Activated CD4-positive, alpha-beta T cell treated with anti-CD3 and anti-CD28 coated beads, Interleukin-2, amount 10 ng/mL, durations not matched to agents 24 days and 14 days (primary cell): ENCODE results near the gene ELK1. TPM values are rescaled to one million over a fixed set of nuclear protein-coding genes. Genes with fewer than 3 reads are reported as not detected.
"Not testable (repeated sequence)": the region's sequence is repeated elsewhere in the genome, so short reads cannot be mapped to it uniquely, and the experiment has no call there.

Experiments used
- DNase-seq: peaks from one replicate; pipeline ENCODE4 v3.0.0; 2022
- H3K27ac Mint-ChIP-seq: one replicate; pipeline ENCODE4 v1.8.0; 2022; ENCODE audit warnings: mild to moderate bottlenecking, mixed read lengths
- H3K27me3 Mint-ChIP-seq: one replicate; pipeline ENCODE4 v1.8.0; 2022; ENCODE audit warnings: mixed read lengths
- H3K36me3 Mint-ChIP-seq: one replicate; pipeline ENCODE4 v1.8.0; 2022; ENCODE audit warnings: low read depth, mild to moderate bottlenecking, mixed read lengths
- H3K4me1 Mint-ChIP-seq: one replicate; pipeline ENCODE4 v1.8.0; 2021; ENCODE audit warnings: mixed read lengths
- H3K4me3 Mint-ChIP-seq: one replicate; pipeline ENCODE4 v1.8.0; 2022; ENCODE audit warnings: mild to moderate bottlenecking, moderate library complexity, mixed read lengths
- H3K9me3 Mint-ChIP-seq: one replicate; pipeline ENCODE4 v1.8.0; 2021; ENCODE audit warnings: mixed read lengths
- intact Hi-C: fragments of 100-400 bp; cut with micrococcal nuclease; formaldehyde crosslinking; loops from one replicate; pipeline ENCODE4 v1.15.1; 2023
- total RNA-seq: library from RNA; stranded (reverse); gene quantifications from 2 replicates; pipeline ENCODE4 v1.2.3, GENCODE V29; 2022

The ELK1 gene
- 104 and 112 TPM in 2 replicates for total RNA-seq

- Mint-ChIP-seq H3K4me3 (peak within 1 kb of the TSS; percentile 93), H3K27ac (peak within 1 kb of the TSS; percentile 94), H3K9me3 (no peaks in the 10 kb centered on the region), H3K27me3 (no peaks in the 10 kb centered on the region), H3K4me1 (peaks cover 49% of the 10 kb centered on the region), H3K36me3 (peaks cover 61% of the 10 kb centered on the region)
- intact Hi-C loops, result loop anchor here (1.0 to 10.0 kb wide), 11 partner anchors 8 to 827 kb away; partner anchors contain the start of genes ARAF, CDK16, FTSJ1 and TIMP1
- peak; percentile 96 for DNase-seq
Observed at GRCh38 chrX:47650164-47651042, at the start of gene ELK1. TSS of gene ELK1 (minus strand) at chrX:47650563. CDS start at chrX:47641441, 9,122 bp downstream.

DNA sequence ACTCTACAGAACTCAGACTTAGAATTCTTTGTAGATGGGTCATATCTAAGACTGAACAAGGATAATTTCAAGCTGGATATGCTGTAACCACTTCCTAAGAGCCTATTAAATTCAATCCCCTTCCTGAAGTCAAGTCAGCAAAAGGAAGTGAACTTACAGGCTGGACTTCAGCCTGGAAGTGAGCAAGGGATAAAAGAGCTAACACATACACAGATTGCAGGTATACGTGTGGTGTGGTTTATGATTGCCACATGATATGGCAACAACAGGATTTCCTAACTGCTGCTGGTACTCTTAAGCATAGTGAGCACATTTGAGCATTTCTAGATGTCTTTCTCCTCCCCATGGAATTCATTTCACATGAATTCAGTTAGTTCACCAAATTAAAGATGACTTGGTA, 46.8 kb upstream of the ELK1 start:
- Mint-ChIP-seq H3K9me3 (no peaks in the 10 kb centered on the region), H3K27me3 (peaks cover 5% of the 10 kb centered on the region), H3K36me3 (no peaks in the 10 kb centered on the region), H3K27ac (no peak overlapping the region), H3K4me1 (no peaks in the 10 kb centered on the region), H3K4me3 (no peak overlapping the region)
- no peak for DNase-seq
- intact Hi-C loops, result no loop called here

- Mint-ChIP-seq H3K27ac (no peak overlapping the region), H3K36me3 (no peaks in the 10 kb centered on the region), H3K4me1 (no peaks in the 10 kb centered on the region), H3K4me3 (no peak overlapping the region), H3K9me3 (no peaks in the 10 kb centered on the region), H3K27me3 (peaks cover 8% of the 10 kb centered on the region)
- intact Hi-C loops, result no loop called here
- no peak for DNase-seq
Observed at GRCh38 chrX:47690175-47690574, 39.8 kb upstream of the ELK1 start.

- no peaks in the 10 kb centered on the region for H3K9me3 Mint-ChIP-seq
- no peaks in the 10 kb centered on the region for H3K4me1 Mint-ChIP-seq
- H3K27ac Mint-ChIP-seq, result no peak overlapping the region
- H3K36me3 Mint-ChIP-seq, result no peaks in the 10 kb centered on the region
- peaks cover 8% of the 10 kb centered on the region for H3K27me3 Mint-ChIP-seq
- no peak for DNase-seq
- H3K4me3 Mint-ChIP-seq, result no peak overlapping the region
- intact Hi-C loops, result no loop called here
Observed at GRCh38 chrX:47687263-47687662, 36.9 kb upstream of the ELK1 start.

DNA sequence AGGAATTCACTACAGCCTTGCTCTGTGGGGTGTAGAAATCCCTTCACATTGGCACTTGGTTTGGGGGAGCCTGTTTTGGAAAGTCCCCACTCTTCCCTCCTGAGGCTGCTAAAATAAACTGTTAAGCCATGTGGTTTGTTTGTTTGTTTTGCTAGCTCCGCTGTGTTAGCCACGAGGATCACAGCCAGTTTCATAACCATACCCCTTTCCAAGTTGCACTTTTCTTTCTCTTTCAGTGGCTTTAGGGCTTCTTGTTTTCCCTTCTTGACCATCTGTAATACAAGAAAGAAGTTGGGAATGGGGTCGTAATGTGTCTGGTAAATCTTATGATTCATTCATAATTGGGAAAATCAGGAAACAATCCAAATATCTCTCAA, 33.5 kb upstream of the ELK1 start:
- H3K36me3 Mint-ChIP-seq, result no peaks in the 10 kb centered on the region
- intact Hi-C loops, result no loop called here
- no peak overlapping the region for H3K4me3 Mint-ChIP-seq
- H3K27ac Mint-ChIP-seq, result no peak overlapping the region
- no peaks in the 10 kb centered on the region for H3K4me1 Mint-ChIP-seq
- no peaks in the 10 kb centered on the region for H3K9me3 Mint-ChIP-seq
- no peak for DNase-seq
- peaks cover 5% of the 10 kb centered on the region for H3K27me3 Mint-ChIP-seq

DNA sequence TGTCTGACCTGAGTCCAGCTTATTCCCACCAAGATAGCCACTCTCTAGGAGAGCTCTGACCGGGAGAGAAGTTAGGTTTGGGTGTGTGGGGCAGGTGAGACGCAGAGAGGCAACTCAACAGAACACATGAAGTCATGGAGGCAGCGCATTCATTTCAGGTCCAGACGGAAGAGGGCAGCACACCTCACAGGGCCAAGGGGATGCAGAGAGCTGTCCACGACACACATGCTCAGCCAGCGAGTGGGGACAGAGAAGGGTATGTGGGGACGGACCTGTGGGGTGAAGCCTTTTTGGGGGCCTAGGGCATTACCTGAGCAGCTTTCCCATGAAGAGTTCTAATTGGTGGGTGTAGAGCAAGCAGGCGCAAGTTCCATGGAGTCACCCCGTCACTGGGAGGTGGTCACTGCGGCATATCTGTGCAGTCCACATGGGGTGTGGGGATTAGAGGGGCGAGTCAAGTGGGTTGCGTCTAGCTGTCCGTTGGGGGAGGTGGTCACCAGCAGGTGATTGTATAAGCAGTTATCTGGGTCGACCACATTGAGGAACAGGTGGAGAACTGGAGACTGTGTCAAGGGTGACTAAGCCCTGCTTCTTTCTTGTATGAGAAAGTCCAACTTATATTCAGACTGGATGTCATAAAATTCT, 32.9 kb upstream of the ELK1 start:
- Mint-ChIP-seq H3K4me3 (no peak overlapping the region), H3K36me3 (no peaks in the 10 kb centered on the region), H3K27me3 (peaks cover 5% of the 10 kb centered on the region), H3K9me3 (no peaks in the 10 kb centered on the region), H3K4me1 (no peaks in the 10 kb centered on the region), H3K27ac (no peak overlapping the region)
- DNase-seq, result no peak
- intact Hi-C loops, result no loop called here

DNA sequence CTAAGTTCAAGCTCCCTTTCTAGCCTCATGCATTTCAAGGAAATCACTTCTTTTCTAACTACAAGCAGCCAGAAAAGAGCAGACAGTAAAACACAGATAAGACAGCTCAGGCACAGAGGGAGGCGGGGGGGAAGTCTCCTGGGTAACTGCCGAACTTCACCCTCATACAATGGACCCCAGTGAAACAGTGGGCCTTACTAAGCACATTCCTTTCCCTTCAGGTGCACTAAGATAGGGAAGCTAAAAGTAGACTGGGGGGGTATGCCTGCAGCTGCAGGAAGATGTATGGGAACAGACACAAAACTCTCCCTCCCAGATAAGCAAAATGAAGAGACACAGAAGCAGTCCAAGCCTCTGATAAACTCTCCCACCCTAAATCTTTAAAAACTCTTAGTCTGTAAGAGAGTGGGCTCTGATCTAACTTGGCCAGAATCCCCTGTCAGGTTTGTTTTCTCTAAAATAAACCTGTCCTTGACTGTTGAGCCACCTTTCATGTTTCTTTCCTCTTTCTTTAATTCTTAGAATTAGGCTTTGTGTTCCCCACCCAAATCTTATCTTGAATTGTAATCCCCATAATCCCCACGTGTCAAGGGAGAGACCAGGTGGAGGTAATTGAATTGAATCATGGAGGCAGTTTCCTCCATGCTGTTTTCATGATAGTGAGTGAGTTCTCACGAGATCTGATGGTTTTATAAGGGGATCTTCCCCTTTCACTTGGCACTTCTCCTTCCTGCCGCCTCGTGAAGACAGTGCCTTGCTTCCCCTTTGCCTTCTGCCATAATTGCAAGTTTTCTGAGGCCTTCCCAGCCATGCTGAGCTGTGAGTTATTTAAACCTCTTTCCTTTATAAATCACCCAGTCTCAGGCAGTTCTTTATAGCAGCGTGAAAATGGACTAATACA, 25.8 kb upstream of the ELK1 start:
- intact Hi-C loops, H3K27me3 Mint-ChIP-seq, H3K36me3 Mint-ChIP-seq, H3K27ac Mint-ChIP-seq, H3K4me1 Mint-ChIP-seq, DNase-seq, H3K9me3 Mint-ChIP-seq, H3K4me3 Mint-ChIP-seq: not testable (repeated sequence)

- H3K4me1 Mint-ChIP-seq, result no peaks in the 10 kb centered on the region
- no peak for DNase-seq
- H3K27ac Mint-ChIP-seq, result no peak overlapping the region
- no peak overlapping the region for H3K4me3 Mint-ChIP-seq
- no peaks in the 10 kb centered on the region for H3K36me3 Mint-ChIP-seq
- H3K9me3 Mint-ChIP-seq, result peaks cover 3% of the 10 kb centered on the region
- peaks cover 3% of the 10 kb centered on the region for H3K27me3 Mint-ChIP-seq
- intact Hi-C loops, result no loop called here
Observed at GRCh38 chrX:47674776-47675175, 24.4 kb upstream of the ELK1 start.

- not testable (repeated sequence) for H3K4me3 Mint-ChIP-seq, H3K27ac Mint-ChIP-seq
- H3K4me1 Mint-ChIP-seq, result peaks cover 14% of the 10 kb centered on the region
Observed at GRCh38 chrX:47665797-47666196, 15.4 kb upstream of the ELK1 start.

DNA sequence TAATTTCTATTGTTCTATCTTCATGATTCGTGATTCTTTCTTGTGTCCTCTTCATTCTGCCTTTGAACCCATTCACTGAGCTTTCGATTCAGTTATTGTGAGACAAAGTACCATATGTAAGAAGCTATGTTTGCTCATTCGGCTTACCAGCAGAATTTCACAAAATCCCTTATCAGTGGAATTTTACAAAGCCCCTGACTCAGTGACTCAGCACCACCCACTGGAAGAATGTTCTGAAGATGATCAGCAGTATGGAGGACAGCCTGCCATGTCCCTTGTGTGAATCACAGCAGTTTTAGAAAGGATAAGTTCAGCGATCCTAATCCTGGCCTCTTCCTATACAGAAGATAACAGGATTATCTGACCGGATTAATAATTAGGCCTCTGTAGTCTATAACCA, 14.4 kb upstream of the ELK1 start:
- Mint-ChIP-seq H3K27ac (peak overlapping the region; percentile 78), H3K4me3 (no peak overlapping the region), H3K27me3 (no peaks in the 10 kb centered on the region), H3K4me1 (peaks cover 14% of the 10 kb centered on the region), H3K9me3 (peaks cover 4% of the 10 kb centered on the region), H3K36me3 (peaks cover 5% of the 10 kb centered on the region)
- intact Hi-C loops, result no loop called here
- DNase-seq, result no peak

More at GRCh38 chrX:47665797-47666196, 15.4 kb upstream of the ELK1 start:
- H3K36me3 Mint-ChIP-seq, intact Hi-C loops, DNase-seq, H3K27me3 Mint-ChIP-seq, H3K9me3 Mint-ChIP-seq: not testable (repeated sequence)

DNA sequence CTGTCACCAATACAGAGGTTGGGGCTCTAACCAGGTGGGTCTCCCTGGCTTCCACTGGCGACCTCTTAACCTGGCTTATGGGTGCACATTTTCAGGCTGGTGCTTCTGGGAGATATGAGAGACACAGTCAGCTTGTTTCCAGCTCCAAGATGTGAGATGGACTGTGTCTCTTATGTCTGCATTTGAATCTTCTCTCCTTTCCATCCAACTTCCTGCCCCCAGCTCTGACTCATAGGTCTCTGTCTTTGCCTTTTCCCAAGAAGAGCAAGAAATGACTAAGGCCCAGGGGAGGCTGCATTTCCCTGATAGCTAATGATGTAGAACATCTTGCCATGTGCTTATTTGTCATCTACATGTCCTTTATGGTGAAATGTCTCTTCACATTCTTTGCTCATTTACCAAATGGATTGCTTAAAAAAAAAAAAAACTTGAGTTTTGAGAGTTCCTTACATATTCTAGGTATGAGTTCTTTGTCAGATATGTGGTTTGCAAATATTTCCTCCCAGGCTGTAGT, 11.8 kb upstream of the ELK1 start:
- H3K27ac Mint-ChIP-seq, result peak overlapping the region; percentile 96
- H3K36me3 Mint-ChIP-seq, result peaks cover 12% of the 10 kb centered on the region
- H3K4me1 Mint-ChIP-seq, result peaks cover 18% of the 10 kb centered on the region
- intact Hi-C loops, result loop anchor here (1.0 kb wide), 1 partner anchor 12 kb away; the partner anchor contains the start of gene ELK1
- H3K27me3 Mint-ChIP-seq, result no peaks in the 10 kb centered on the region
- peak overlapping the region; percentile 67 for H3K4me3 Mint-ChIP-seq
- peak; percentile 67 for DNase-seq
- H3K9me3 Mint-ChIP-seq, result peaks cover 3% of the 10 kb centered on the region

DNA sequence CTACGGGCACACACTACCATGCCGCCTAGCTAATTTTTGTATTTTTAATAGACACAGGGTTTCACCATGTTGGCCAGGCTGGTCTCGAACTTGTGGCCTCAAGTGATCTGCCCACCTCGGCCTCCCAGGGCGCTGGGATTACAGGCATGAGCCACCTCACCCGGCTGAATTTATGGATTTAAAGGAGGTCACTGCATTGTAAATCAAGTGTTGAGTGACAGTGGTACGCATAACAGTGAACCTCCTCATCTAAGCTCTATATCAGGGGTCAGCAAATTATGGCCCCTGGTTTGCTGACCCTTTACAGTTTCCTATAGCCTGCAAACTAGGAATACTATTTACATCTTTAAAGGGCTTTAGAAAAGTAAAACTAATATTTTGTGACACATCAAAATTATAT, 11.2 kb upstream of the ELK1 start:
- intact Hi-C loops, result no loop called here
- H3K4me1 Mint-ChIP-seq, result peaks cover 20% of the 10 kb centered on the region

GRCh38 chrX:47659421-47659726, 9.0 kb upstream of the ELK1 start:
- Mint-ChIP-seq H3K27ac (peak overlapping the region; percentile 99), H3K4me1 (peaks cover 29% of the 10 kb centered on the region), H3K36me3 (peaks cover 35% of the 10 kb centered on the region), H3K4me3 (peak overlapping the region; percentile 88), H3K9me3 (no peaks in the 10 kb centered on the region), H3K27me3 (no peaks in the 10 kb centered on the region)
- no peak for DNase-seq
- intact Hi-C loops, result loop anchor here (2.0 to 10.0 kb wide), 3 partner anchors 99 to 512 kb away; partner anchors contain the start of genes ARAF, RBM10 and UBA1

More for the DNA sequence above, 11.2 kb upstream of the ELK1 start:
- H3K36me3 Mint-ChIP-seq, result peaks cover 18% of the 10 kb centered on the region
- no peaks in the 10 kb centered on the region for H3K9me3 Mint-ChIP-seq
- no peaks in the 10 kb centered on the region for H3K27me3 Mint-ChIP-seq
- H3K4me3 Mint-ChIP-seq, result no peak overlapping the region
- peak overlapping the region; percentile 96 for H3K27ac Mint-ChIP-seq
- no peak for DNase-seq
